ENCODE results near the gene FKBP7.
"Not testable (repeated sequence)": the region's sequence is repeated elsewhere in the genome, so short reads cannot be mapped to it uniquely, and the experiment has no call there.

FKBP7 gene

GRCh38 chr2:178449700-178450523 lies 28.5 kb downstream of the FKBP7 start:
- no peak for DNase-seq (ENCODE audit: low read depth in 3 of 3)

- no peak for DNase-seq (ENCODE audit: low read depth in 3 of 3)
These were observed 29.3 kb downstream of the FKBP7 start for GRCh38 chr2:178448968-178449661.

DNA sequence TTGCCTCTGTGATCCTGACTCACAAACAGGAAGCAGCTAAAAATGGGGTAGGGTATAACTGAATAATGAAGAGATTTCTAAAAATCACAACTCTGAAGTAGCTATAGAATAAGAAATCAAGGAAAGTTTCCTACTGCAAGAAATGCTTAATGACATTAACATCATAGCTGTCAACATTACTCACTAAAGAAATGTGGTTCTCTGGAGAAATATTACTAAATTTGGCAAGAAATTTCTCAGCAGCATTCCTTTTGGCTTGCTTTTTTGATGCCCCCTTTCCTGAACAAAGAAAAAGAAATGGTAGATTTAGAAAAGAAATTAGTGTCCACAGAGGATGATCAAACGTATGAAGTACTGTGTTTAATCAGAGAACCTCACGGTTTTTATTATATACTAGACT lies 37.0 kb downstream of the FKBP7 start:
- no peak for DNase-seq (ENCODE audit: low read depth in 3 of 3)

- DNase-seq (ENCODE audit: low read depth in 3 of 3), result no peak
These were observed 41.7 kb downstream of the FKBP7 start for GRCh38 chr2:178436662-178437061.

- DNase-seq (ENCODE audit: low read depth in 3 of 3), result no peak
These were observed 49.1 kb downstream of the FKBP7 start for GRCh38 chr2:178429336-178429735.

- no peak for DNase-seq (ENCODE audit: low read depth in 3 of 3)
These were observed 50.0 kb downstream of the FKBP7 start for GRCh38 chr2:178428396-178428806.

DNA sequence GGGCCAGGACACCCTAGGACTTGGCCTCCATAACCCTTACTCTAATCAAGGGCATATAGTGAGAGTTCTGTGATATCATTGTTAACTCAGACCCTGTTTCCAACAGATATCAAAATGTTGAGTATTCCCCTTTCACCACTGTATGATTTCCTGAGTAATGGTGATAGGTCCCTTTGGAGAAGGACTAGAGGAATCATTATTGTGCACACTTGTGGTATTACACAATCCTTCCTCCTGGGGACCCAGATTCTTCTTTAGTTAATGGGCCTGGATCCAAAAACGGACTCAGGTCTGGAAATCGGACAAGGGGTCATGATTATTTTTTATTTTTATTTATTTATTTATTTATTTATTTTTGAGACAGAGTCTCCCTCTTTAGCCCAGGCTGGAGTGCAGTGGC lies 50.9 kb downstream of the FKBP7 start:
- DNase-seq (ENCODE audit: low read depth in 3 of 3), result no peak

- no peak for DNase-seq (ENCODE audit: low read depth in 3 of 3)
These were observed 52.0 kb downstream of the FKBP7 start for GRCh38 chr2:178426388-178426787.

GRCh38 chr2:178425255-178425827 lies 53.1 kb downstream of the FKBP7 start:
- no peak for DNase-seq (ENCODE audit: low read depth in 3 of 3)

- DNase-seq (ENCODE audit: low read depth in 3 of 3), result not testable (repeated sequence)
These were observed 54.7 kb downstream of the FKBP7 start for GRCh38 chr2:178423746-178424145.

DNA sequence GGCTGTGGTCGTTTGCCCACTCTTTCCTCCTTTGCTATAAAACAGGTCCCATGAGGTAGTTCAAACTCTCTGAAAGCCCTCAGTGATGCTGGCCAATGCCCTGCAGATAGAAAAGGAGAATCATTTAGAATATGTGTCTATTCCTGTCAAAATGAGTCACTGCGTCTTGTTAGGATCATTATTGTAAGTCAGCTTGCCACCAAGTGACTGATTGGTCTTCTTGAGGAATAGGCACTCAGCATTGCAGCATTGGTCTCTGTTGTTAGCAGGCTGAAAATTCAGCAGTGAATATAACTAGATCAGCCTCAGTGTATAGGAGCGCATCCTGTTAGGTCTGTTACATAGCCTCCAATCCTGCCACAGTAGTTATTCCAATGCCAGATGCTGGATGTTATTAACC lies 56.3 kb downstream of the FKBP7 start:
- DNase-seq (ENCODE audit: low read depth in 3 of 3), result no peak

DNA sequence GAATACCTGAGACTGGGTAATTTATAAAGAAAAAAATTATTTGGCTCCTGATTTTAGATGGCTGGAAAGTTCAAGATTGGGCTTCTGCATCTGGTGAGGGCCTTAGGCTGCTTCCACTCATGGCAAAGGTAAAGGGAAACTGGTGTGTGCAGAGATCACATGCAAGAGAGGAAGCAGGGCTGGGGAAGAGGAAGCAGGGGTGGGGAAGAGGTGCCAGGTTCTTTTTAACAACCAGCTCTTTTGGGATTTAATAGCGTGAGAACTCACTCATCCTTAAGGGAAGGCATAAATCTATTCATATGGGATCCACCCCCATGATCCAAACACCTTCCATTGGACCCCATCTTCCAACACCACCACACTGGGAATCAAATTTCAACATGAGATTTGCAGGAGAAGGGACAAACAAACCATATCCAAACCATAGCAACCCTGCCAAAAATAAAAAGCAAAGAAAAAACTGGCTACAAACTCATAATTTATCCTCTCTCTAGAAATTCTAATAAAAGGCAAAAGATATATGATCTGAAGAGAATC lies 57.9 kb downstream of the FKBP7 start:
- no peak for DNase-seq (ENCODE audit: low read depth in 3 of 3)

GRCh38 chr2:178419123-178419522 lies 59.3 kb downstream of the FKBP7 start:
- no peak for DNase-seq (ENCODE audit: low read depth in 3 of 3)

- DNase-seq (ENCODE audit: low read depth in 3 of 3), result no peak
These were observed 60.0 kb downstream of the FKBP7 start for GRCh38 chr2:178418426-178418825.

DNA sequence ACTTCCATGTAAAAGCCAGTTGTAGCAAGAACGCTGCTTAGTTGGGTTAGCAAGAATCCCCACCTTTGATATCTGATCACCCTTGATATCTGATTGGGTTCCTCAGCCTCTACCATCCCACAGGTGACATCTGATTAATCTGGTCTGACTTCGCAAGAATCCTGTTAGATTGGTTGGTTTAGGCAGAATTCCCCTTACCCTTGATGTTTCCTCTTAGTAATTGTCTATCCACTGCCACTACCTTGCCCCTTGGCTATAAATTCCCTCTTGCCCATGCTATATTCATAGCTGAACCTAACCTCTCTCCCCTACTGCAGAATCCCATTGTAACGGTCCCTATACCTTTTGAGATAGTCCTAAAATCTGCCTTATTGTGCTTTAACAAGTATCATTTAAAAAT lies 60.5 kb downstream of the FKBP7 start:
- DNase-seq (ENCODE audit: low read depth in 3 of 3), result no peak

DNA sequence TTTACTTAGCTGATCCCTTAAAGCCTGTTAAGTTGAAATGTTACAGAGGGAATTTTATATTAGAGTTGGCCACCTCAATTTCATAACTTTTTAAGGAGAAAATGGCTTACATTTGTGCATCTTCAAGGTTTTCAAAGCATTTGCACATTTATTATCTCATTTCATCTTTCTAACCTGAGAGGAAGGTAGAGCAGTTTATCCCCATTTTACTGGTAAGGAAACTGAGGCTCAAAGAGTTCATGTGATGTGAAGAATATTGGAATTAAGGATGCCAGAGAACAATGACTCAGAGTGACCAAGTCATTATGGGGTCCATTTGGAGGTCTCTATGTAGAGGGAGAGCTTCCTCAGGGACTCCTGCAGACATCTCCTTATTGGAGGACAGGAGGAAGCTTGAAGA lies 62.4 kb downstream of the FKBP7 start:
- DNase-seq (ENCODE audit: low read depth in 3 of 3), result no peak

- DNase-seq (ENCODE audit: low read depth in 3 of 3), result peak; percentile 63 to 76 (median 67)
These were observed 63.8 kb downstream of the FKBP7 start for GRCh38 chr2:178414266-178415247.

Data from stimulated activated CD4-positive, alpha-beta T cell treated with anti-CD3 and anti-CD28 coated beads, TNF-alpha, amount 100 ng/mL, for 48 hours (primary cell).